K562 (cell line): ENCODE data around the gene HIVEP2. TPM values are rescaled to one million over a fixed set of nuclear protein-coding genes. Genes with fewer than 3 reads are reported as not detected.
A peak's percentile ranks its signal among the peaks of the same experiment; 100 is the strongest.

Source experiments
- ADNP ChIP-seq: fragments of 200-800 bp; sonication (Bioruptor generic); IDR thresholded peaks from 2 replicates; pipeline ENCODE4 v1.6.1; 2016; ENCODE audit warnings: missing genetic modification characterization, missing compliant biosample characterization
- ETV1 ChIP-seq: fragments of 450-650 bp; conservative IDR thresholded peaks from 2 replicates; pipeline ENCODE4 v1.6.1; 2016; ENCODE audit warnings: missing genetic modification characterization, control low read depth, low read depth, missing compliant biosample characterization
- NR1H2 ChIP-seq: sonication (generic); formaldehyde crosslinking; IDR thresholded peaks from 2 replicates; pipeline ENCODE4 v1.4.0; 2020; ENCODE audit warnings: mild to moderate bottlenecking, missing genetic modification reagents
- RAD21 ChIP-seq, 2 experiments: fragments of 250-450 bp in 1 of 2; fragments of 450-650 bp in 1 of 2; sonication (Bioruptor Pico) in 1 of 2; formaldehyde crosslinking in 1 of 2; IDR thresholded peaks in 1 of 2; conservative IDR thresholded peaks in 1 of 2; 2 replicates each; pipeline versions ENCODE4 v1.4.0 to v1.8.0; 2020 to 2022; ENCODE audit warnings: mild to moderate bottlenecking in 2 of 2, moderate library complexity in 1 of 2
- TCF3 ChIP-seq: sonication (generic); formaldehyde crosslinking; IDR thresholded peaks from 2 replicates; pipeline ENCODE4 v1.4.0; 2020; ENCODE audit warnings: mild to moderate bottlenecking, missing genetic modification reagents
- ZFPM2 ChIP-seq: fragments of 250-450 bp; sonication (Bioruptor Pico); IDR thresholded peaks from 2 replicates; pipeline ENCODE4 v1.5.1; 2022; ENCODE audit warnings: mild to moderate bottlenecking
- ZNF639 ChIP-seq, 2 experiments: fragments of 200-800 bp in 1 of 2; sonication (Bioruptor generic) in 1 of 2; sonication (generic) in 1 of 2; formaldehyde crosslinking in 1 of 2; IDR thresholded peaks in 1 of 2; conservative IDR thresholded peaks in 1 of 2; 2 replicates each; pipeline versions ENCODE4 v1.5.0 to v1.6.1; 2016 to 2020; ENCODE audit warnings: missing compliant biosample characterization in 1 of 2, missing genetic modification characterization in 1 of 2, missing genetic modification reagents in 1 of 2
- polyA plus RNA-seq, 8 experiments: library from polyadenylated mRNA; depleted of rRNA in 4 of 8; stranded (reverse) in 5 of 8; unstranded in 3 of 8; fragments of >200 nt; fragmentation: Nextera tagmentation in 2 of 8; fragmentation: Illumina TruSeq in 1 of 8; extraction: Ambion mirVana in 2 of 8; extraction: Trizol in 1 of 8; gene quantifications; 2 replicates each; pipeline versions ENCODE4 v1.2.1 to v1.2.3, GENCODE V29; 2011 to 2014; ENCODE audit warnings: inconsistent platforms in 1 of 8, missing spikeins in 1 of 8
- total RNA-seq, 7 experiments: library from RNA; depleted of rRNA in 6 of 7; stranded (reverse); fragments of >200 nt in 6 of 7; fragmentation: Illumina TruSeq in 2 of 7; extraction: Trizol in 2 of 7; gene quantifications; 2 replicates each; pipeline versions ENCODE4 v1.2.1 to v1.2.3, GENCODE V29; 2011 to 2021; ENCODE audit warnings: low replicate concordance in 1 of 7
- TF ChIP-seq, protein P1 (sequence below): fragments of 150-350 bp; conservative IDR thresholded peaks from 2 replicates; pipeline ENCODE4 v1.6.1; 2014; ENCODE audit warnings: low read length
- TF ChIP-seq, protein P2 (sequence below): fragments of 450-650 bp; formaldehyde crosslinking; IDR thresholded peaks from 2 replicates; pipeline ENCODE4 v1.4.0; 2020; ENCODE audit warnings: mild to moderate bottlenecking, moderate library complexity
- TF ChIP-seq, protein P3 (sequence below): IDR thresholded peaks from 2 replicates; pipeline ENCODE4 v1.6.1; 2011; ENCODE audit warnings: borderline replicate concordance, low read depth, mild to moderate bottlenecking, moderate library complexity, low read length; ENCODE audit not compliant: insufficient read depth, poor library complexity, severe bottlenecking

The HIVEP2 gene
- total and polyA plus RNA-seq, 9 of the 15 experiments (the other 6 are each of a cell fraction or from before 2014, with no cell fraction given) = under 0.01 to 1.2 (median 0.31) TPM

- peak; percentile 49 to 71 for TF ChIP-seq RAD21 (CRISPR knock-in tag; conservative IDR thresholded peaks at IDR 0.05 in 1 of 2, IDR thresholded peaks at IDR 0.05 in 1 of 2)
- TF ChIP-seq, protein P1, sequence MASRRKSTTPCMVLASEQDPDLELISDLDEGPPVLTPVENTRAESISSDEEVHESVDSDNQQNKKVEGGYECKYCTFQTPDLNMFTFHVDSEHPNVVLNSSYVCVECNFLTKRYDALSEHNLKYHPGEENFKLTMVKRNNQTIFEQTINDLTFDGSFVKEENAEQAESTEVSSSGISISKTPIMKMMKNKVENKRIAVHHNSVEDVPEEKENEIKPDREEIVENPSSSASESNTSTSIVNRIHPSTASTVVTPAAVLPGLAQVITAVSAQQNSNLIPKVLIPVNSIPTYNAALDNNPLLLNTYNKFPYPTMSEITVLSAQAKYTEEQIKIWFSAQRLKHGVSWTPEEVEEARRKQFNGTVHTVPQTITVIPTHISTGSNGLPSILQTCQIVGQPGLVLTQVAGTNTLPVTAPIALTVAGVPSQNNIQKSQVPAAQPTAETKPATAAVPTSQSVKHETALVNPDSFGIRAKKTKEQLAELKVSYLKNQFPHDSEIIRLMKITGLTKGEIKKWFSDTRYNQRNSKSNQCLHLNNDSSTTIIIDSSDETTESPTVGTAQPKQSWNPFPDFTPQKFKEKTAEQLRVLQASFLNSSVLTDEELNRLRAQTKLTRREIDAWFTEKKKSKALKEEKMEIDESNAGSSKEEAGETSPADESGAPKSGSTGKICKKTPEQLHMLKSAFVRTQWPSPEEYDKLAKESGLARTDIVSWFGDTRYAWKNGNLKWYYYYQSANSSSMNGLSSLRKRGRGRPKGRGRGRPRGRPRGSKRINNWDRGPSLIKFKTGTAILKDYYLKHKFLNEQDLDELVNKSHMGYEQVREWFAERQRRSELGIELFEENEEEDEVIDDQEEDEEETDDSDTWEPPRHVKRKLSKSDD = no peak
- no peak for TF ChIP-seq ADNP (tag)
- TF ChIP-seq NR1H2 (CRISPR knock-in tag) = no peak
- TF ChIP-seq, protein P2, sequence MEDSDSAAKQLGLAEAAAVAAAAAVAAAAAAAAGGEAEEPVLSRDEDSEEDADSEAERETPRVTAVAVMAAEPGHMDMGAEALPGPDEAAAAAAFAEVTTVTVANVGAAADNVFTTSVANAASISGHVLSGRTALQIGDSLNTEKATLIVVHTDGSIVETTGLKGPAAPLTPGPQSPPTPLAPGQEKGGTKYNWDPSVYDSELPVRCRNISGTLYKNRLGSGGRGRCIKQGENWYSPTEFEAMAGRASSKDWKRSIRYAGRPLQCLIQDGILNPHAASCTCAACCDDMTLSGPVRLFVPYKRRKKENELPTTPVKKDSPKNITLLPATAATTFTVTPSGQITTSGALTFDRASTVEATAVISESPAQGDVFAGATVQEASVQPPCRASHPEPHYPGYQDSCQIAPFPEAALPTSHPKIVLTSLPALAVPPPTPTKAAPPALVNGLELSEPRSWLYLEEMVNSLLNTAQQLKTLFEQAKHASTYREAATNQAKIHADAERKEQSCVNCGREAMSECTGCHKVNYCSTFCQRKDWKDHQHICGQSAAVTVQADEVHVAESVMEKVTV (CRISPR knock-in tag) = peak; percentile 27; the same call in 1 of the 2 replicates
- TF ChIP-seq ETV1 = peak; percentile 47
- no peak for TF ChIP-seq ZNF639 (CRISPR knock-in tag; conservative IDR thresholded peaks at IDR 0.05 in 1 of 2, IDR thresholded peaks at IDR 0.05 in 1 of 2)
- no peak for TF ChIP-seq TCF3
- TF ChIP-seq, protein P3, sequence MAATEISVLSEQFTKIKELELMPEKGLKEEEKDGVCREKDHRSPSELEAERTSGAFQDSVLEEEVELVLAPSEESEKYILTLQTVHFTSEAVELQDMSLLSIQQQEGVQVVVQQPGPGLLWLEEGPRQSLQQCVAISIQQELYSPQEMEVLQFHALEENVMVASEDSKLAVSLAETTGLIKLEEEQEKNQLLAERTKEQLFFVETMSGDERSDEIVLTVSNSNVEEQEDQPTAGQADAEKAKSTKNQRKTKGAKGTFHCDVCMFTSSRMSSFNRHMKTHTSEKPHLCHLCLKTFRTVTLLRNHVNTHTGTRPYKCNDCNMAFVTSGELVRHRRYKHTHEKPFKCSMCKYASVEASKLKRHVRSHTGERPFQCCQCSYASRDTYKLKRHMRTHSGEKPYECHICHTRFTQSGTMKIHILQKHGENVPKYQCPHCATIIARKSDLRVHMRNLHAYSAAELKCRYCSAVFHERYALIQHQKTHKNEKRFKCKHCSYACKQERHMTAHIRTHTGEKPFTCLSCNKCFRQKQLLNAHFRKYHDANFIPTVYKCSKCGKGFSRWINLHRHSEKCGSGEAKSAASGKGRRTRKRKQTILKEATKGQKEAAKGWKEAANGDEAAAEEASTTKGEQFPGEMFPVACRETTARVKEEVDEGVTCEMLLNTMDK = peak; percentile 74
- TF ChIP-seq ZFPM2 (CRISPR knock-in tag) = no peak
These were observed 122.1 kb downstream of the HIVEP2 start (continued) for GRCh38 chr6:142822842-142823241.
